ENCODE data around the gene FAM171A1.

GRCh38 chr10:15222511-15222910 lies 148.6 kb downstream of the FAM171A1 start:
- TF ChIP-seq POLR2A (IDR thresholded peaks at IDR 0.05; ENCODE audit: low read depth, low read length) (no peak), TAF1 (IDR thresholded peaks at IDR 0.05; ENCODE audit: borderline replicate concordance, low read depth, low read length) (no peak)

All from GM12892 (cell line).